GM18520 (cell line): ENCODE results near the gene PDZD11.
"Not testable (repeated sequence)": the region's sequence is repeated elsewhere in the genome, so short reads cannot be mapped to it uniquely, and the experiment has no call there.

Source experiments
- ATAC-seq: cut with Tn5 transposase; IDR thresholded peaks from one replicate; pipeline ENCODE4 v1.9.1; 2021; ENCODE audit not compliant: unreplicated experiment

Gene PDZD11

GRCh38 chrX:70257423-70258288, 32.1 kb downstream of the PDZD11 start:
- ATAC-seq = no peak

DNA sequence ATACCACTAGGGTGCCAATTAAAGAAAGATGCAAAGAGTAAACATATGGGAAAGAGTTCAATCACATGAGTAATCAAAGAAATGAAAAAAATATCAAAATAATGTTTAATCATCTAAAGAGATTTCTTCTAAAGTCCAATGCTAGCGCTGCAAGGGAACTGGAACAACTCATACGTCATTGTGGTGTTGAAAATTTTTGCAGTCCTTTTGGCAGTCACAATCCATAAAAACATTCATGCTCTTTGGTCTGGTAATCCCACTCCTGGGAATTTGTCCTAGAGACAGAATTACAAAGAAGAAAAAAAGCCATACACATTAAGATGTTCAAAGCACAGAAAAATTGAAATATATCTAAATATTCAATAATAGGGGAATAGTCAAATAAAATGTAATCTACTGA, 34.3 kb downstream of the PDZD11 start:
- no peak for ATAC-seq

- no peak for ATAC-seq
Measured at GRCh38 chrX:70254909-70255308, 34.8 kb downstream of the PDZD11 start.

DNA sequence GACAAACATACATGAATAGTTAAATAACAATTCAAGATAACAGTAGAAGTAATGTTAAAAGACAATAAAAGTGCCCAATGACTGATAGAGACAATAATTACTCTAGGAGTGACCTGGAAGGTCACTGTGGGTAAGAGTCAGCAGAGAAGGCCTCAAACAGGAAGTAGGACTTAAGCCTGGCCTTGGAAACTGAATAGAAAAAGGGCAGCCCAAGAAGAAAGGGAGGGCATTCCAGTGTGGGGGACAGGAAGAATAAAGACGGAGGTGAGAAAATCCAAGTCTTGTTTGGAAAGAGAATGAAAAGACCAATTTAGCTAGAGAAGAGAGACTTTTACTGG, 35.7 kb downstream of the PDZD11 start:
- ATAC-seq = no peak

GRCh38 chrX:70253377-70254062, 36.2 kb downstream of the PDZD11 start:
- no peak for ATAC-seq

GRCh38 chrX:70252491-70252890, 37.2 kb downstream of the PDZD11 start:
- no peak for ATAC-seq

- ATAC-seq = no peak
Measured at GRCh38 chrX:70247252-70247651, 42.5 kb downstream of the PDZD11 start.

DNA sequence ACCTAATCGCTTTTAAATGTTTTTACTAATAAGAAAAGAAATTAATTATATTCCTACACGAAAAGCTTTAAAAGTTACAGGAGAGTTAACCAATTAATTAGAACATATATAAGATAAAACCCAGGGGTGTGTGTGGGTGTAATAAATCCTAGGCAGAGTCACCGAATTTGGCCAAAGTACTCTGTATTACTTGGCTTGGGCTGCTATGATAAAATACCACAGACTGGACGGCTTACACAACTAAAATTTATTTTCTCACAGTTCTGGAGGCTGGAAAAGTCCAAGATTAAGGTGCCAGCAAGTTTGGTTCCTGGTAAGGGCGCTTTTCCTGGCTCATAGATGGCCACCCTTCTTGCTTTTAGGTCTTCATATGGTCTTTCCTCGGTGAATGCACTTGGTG, 44.8 kb downstream of the PDZD11 start:
- ATAC-seq = no peak

DNA sequence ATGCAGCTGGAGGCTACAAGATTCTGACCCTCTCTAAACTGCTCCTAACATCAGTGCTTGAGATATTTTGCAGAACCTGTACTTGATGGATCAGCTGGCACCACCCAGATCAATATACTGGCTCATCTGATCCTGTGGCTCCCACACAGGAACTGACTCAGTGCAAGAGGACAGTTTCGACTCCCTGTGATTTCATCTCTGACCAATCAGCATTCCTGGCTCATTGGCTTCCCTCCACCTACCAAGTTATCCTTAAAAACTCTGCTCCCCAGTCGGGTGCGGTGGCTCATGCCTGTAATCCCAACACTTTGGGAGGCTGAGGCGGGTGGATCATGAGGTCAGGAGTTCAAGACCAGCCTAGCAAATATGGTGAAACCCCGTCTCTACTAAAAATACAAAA, 46.1 kb downstream of the PDZD11 start:
- ATAC-seq = not testable (repeated sequence)

- no peak for ATAC-seq
Measured at GRCh38 chrX:70241501-70241900, 48.2 kb downstream of the PDZD11 start.

DNA sequence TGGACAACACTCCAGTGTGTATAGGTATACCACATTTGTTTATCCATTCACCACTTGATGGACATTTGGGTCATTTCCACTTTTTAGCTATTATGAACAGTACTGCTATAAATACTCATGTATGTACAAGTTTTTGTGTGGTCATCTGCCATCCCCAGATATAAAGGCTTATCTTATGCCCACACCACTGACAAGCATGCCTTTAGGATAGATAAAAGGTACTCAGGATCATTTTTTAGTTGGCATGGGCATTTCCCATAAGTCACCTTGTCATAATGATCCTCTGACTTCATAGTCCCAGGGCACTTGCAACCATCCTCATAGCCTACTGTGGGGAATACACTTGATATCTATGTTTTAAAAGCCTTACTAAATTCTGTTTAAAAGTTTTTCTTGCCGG, 49.0 kb downstream of the PDZD11 start:
- no peak for ATAC-seq
